Measurements from ENCODE around the gene ALOXE3.

Gene ALOXE3

GRCh38 chr17:8060274-8060673 lies 58.0 kb downstream of the ALOXE3 start:
- ChIA-PET POLR2A (no interaction called here), CTCF (interaction anchor here (0.6 to 12.4 kb wide), 48 partner anchors 8 to 834 kb away, joined by 3 to 233 read pairs (median 5); partner anchors contain the start of genes ALOX12B, ALOX15B, ALOXE3 and CYB5D1)
- H3K4me3 ChIP-seq (ENCODE audit: low read depth, low read length) = no peak overlapping the region
- TF ChIP-seq CTCF (IDR thresholded peaks at IDR 0.05; ENCODE audit: insufficient read depth, low read length, missing control alignments) = peak; percentile 47
- DNase-seq (ENCODE audit: low read depth, low spot score) = no peak

GRCh38 chr17:8059131-8059530 lies 59.2 kb downstream of the ALOXE3 start:
- CTCF ChIA-PET = interaction anchor here (0.8 to 12.4 kb wide), 27 partner anchors 14 to 727 kb away, joined by 3 to 233 read pairs (median 5); partner anchors contain the start of genes ALOX12B, ALOX15B, ALOXE3 and GUCY2D
- no peak for TF ChIP-seq CTCF (IDR thresholded peaks at IDR 0.05; ENCODE audit: insufficient read depth, low read length, missing control alignments)
- DNase-seq (ENCODE audit: low read depth, low spot score) = no peak
- no peak overlapping the region for H3K4me3 ChIP-seq (ENCODE audit: low read depth, low read length)
- POLR2A ChIA-PET = no interaction called here

GRCh38 chr17:8057691-8058114 lies 60.6 kb downstream of the ALOXE3 start:
- no peak for DNase-seq (ENCODE audit: low read depth, low spot score)
- peak; percentile 68 for TF ChIP-seq CTCF (IDR thresholded peaks at IDR 0.05; ENCODE audit: insufficient read depth, low read length, missing control alignments)
- ChIA-PET CTCF (interaction anchor here (0.8 to 12.4 kb wide), 69 partner anchors 8 to 1012 kb away, joined by 3 to 233 read pairs (median 4); partner anchors contain the start of genes ALOX12B, ALOX15B, ALOXE3 and CNTROB), POLR2A (no interaction called here)
- no peak overlapping the region for H3K4me3 ChIP-seq (ENCODE audit: low read depth, low read length)

GRCh38 chr17:8056976-8057625 lies 61.2 kb downstream of the ALOXE3 start:
- no peak for TF ChIP-seq CTCF (IDR thresholded peaks at IDR 0.05; ENCODE audit: insufficient read depth, low read length, missing control alignments)
- POLR2A ChIA-PET = interaction anchor here (0.8 kb wide), 1 partner anchor 116 kb away, joined by 3 read pairs; no protein-coding TSS in a partner anchor
- DNase-seq (ENCODE audit: low read depth, low spot score) = no peak
- H3K4me3 ChIP-seq (ENCODE audit: low read depth, low read length) = no peak overlapping the region
- CTCF ChIA-PET = interaction anchor here (0.7 to 12.4 kb wide), 64 partner anchors 8 to 1012 kb away, joined by 3 to 233 read pairs (median 5); partner anchors contain the start of genes ALOX12B, ALOX15B, ALOXE3 and CNTROB

- no peak overlapping the region for H3K4me3 ChIP-seq (ENCODE audit: low read depth, low read length)
- POLR2A ChIA-PET = interaction anchor here (0.5 to 0.8 kb wide), 2 partner anchors 117 to 906 kb away, joined by 3 read pairs; no protein-coding TSS in a partner anchor
- no peak for TF ChIP-seq CTCF (IDR thresholded peaks at IDR 0.05; ENCODE audit: insufficient read depth, low read length, missing control alignments)
These were observed 61.9 kb downstream of the ALOXE3 start for GRCh38 chr17:8056232-8056975.

More at GRCh38 chr17:8056232-8056975, 61.9 kb downstream of the ALOXE3 start:
- CTCF ChIA-PET = interaction anchor here (0.7 to 12.4 kb wide), 34 partner anchors 10 to 541 kb away, joined by 3 to 233 read pairs (median 8); partner anchors contain the start of genes ALOX12B, ALOX15B, ALOXE3 and CNTROB
- DNase-seq (ENCODE audit: low read depth, low spot score) = no peak
